22Rv1 (cell line): ENCODE results near the gene CEPT1.

ENCODE experiments used
- CTCF ChIP-seq: fragments of 450-650 bp; IDR thresholded peaks from 2 replicates; pipeline ENCODE4 v1.5.1; 2017; ENCODE audit warnings: mild to moderate bottlenecking
- ZFX ChIP-seq: fragments of 450-650 bp; IDR thresholded peaks from 2 replicates; pipeline ENCODE4 v1.6.1; 2017; ENCODE audit warnings: antibody characterized with exemption, borderline replicate concordance

- TF ChIP-seq CTCF (no peak), ZFX (no peak)
These were observed 35.0 kb upstream of the CEPT1 start for GRCh38 chr1:111104981-111105380.
